ENCODE measurements around the gene ETV3. TPM values are rescaled to one million over a fixed set of nuclear protein-coding genes. Genes with fewer than 3 reads are reported as not detected.

Gene ETV3
- total RNA-seq, 1 experiment from 2014 or later, result 25.8 TPM

- no peaks in the 10 kb centered on the region for H3K9me3 ChIP-seq
- H3K9me3 Mint-ChIP-seq (ENCODE audit: unreplicated experiment), result no peaks in the 10 kb centered on the region
- intact Hi-C loops (cut with micrococcal nuclease; ENCODE audit: unreplicated experiment), result loop anchor here (1.0 to 2.0 kb wide), 2 partner anchors 44 to 66 kb away; no protein-coding TSS in a partner anchor
- DNase-seq, result no peak
- no peak for TF ChIP-seq CTCF (IDR thresholded peaks at IDR 0.05; ENCODE audit: insufficient read depth in 1 of 2, low read depth in 1 of 2, low read length in 1 of 2, severe bottlenecking in 1 of 2, unreplicated experiment in 1 of 2)
- no peaks in the 10 kb centered on the region for H3K27me3 ChIP-seq (replicated peaks; ENCODE audit: control insufficient read depth, insufficient read depth, low read length)
- CTCF ChIA-PET, result interaction anchor here (1.0 to 2.2 kb wide), 6 partner anchors 16 to 65 kb away, joined by 7 to 132 read pairs (median 10); partner anchors contain the start of gene ETV3
- no peaks in the 10 kb centered on the region for H3K36me3 ChIP-seq (ENCODE audit: control insufficient read depth, insufficient read depth, low read length)
- no peak overlapping the region for H3K4me3 ChIP-seq (ENCODE audit: low read depth, low read length)
- H3K4me3 Mint-ChIP-seq (ENCODE audit: unreplicated experiment), result no peak overlapping the region
- H3K27ac Mint-ChIP-seq (ENCODE audit: unreplicated experiment), result no peak overlapping the region
- no peaks in the 10 kb centered on the region for H3K36me3 Mint-ChIP-seq (ENCODE audit: insufficient read depth, unreplicated experiment)
- H3K27me3 Mint-ChIP-seq (ENCODE audit: insufficient read depth, unreplicated experiment), result no peaks in the 10 kb centered on the region
- BruUV-seq (replicated peaks), result no TSS peak
- POLR2A ChIA-PET, result interaction anchor here (1.0 kb wide), 1 partner anchor 65 kb away, joined by 4 read pairs; no protein-coding TSS in a partner anchor
- H3K4me1 ChIP-seq, result no peaks in the 10 kb centered on the region
- no peaks in the 10 kb centered on the region for H3K4me1 Mint-ChIP-seq (ENCODE audit: low read depth, unreplicated experiment)
These were observed 47.4 kb downstream of the ETV3 start for GRCh38 chr1:157090771-157091170.

- Mint-ChIP-seq H3K4me1 (ENCODE audit: low read depth, unreplicated experiment) (no peaks in the 10 kb centered on the region), H3K9me3 (ENCODE audit: unreplicated experiment) (no peaks in the 10 kb centered on the region), H3K4me3 (ENCODE audit: unreplicated experiment) (no peak overlapping the region), H3K36me3 (ENCODE audit: insufficient read depth, unreplicated experiment) (no peaks in the 10 kb centered on the region), H3K27ac (ENCODE audit: unreplicated experiment) (peak overlapping the region; percentile 22), H3K27me3 (ENCODE audit: insufficient read depth, unreplicated experiment) (no peaks in the 10 kb centered on the region)
- Histone ChIP-seq H3K9me3 (no peaks in the 10 kb centered on the region), H3K27me3 (replicated peaks; ENCODE audit: control insufficient read depth, insufficient read depth, low read length) (no peaks in the 10 kb centered on the region), H3K4me1 (no peaks in the 10 kb centered on the region), H3K4me3 (ENCODE audit: low read depth, low read length) (no peak overlapping the region), H3K36me3 (ENCODE audit: control insufficient read depth, insufficient read depth, low read length) (no peaks in the 10 kb centered on the region)
- intact Hi-C loops (cut with micrococcal nuclease; ENCODE audit: unreplicated experiment), result loop anchor here (1.0 to 2.0 kb wide), 2 partner anchors 45 to 66 kb away; no protein-coding TSS in a partner anchor
- POLR2A ChIA-PET, result interaction anchor here (1.0 kb wide), 1 partner anchor 66 kb away, joined by 4 read pairs; no protein-coding TSS in a partner anchor
- no TSS peak for BruUV-seq (replicated peaks)
- TF ChIP-seq CTCF (IDR thresholded peaks at IDR 0.05; ENCODE audit: insufficient read depth in 1 of 2, low read depth in 1 of 2, low read length in 1 of 2, severe bottlenecking in 1 of 2, unreplicated experiment in 1 of 2), result peak; percentile 89
- CTCF ChIA-PET, result interaction anchor here (0.5 to 2.2 kb wide), 17 partner anchors 13 to 120 kb away, joined by 3 to 132 read pairs (median 5); partner anchors contain the start of gene ETV3
- DNase-seq, result peak; percentile 83 to 90
These were observed 48.0 kb downstream of the ETV3 start for GRCh38 chr1:157090196-157090647.

DNA sequence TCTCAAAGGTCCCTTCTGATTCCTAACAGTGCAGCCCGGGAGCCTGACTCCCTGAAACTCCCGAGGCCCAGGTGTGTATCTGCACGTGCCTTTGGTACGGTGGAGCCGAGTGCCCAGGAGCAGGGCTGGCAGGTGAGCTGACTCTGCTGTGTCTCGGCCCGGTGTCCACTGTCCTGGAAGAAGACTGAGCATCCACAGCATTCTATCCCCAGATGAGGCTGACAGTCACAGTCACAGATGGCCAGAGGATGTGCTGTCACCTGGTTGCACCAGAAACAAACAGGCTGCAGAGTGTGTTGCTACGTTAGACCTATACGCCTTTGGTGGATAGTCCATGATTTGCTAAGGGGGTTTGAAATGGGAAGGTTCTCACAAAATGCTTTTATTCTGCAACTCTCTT lies 48.4 kb downstream of the ETV3 start:
- no peak overlapping the region for H3K4me3 ChIP-seq (ENCODE audit: low read depth, low read length)
- no peak overlapping the region for H3K4me3 Mint-ChIP-seq (ENCODE audit: unreplicated experiment)
- no peaks in the 10 kb centered on the region for H3K9me3 ChIP-seq
- TF ChIP-seq CTCF (IDR thresholded peaks at IDR 0.05; ENCODE audit: insufficient read depth in 1 of 2, low read depth in 1 of 2, low read length in 1 of 2, severe bottlenecking in 1 of 2, unreplicated experiment in 1 of 2), result no peak
- H3K27me3 Mint-ChIP-seq (ENCODE audit: insufficient read depth, unreplicated experiment), result no peaks in the 10 kb centered on the region
- ChIA-PET POLR2A (interaction anchor here (1.0 kb wide), 1 partner anchor 66 kb away, joined by 4 read pairs; no protein-coding TSS in a partner anchor), CTCF (interaction anchor here (0.5 to 2.2 kb wide), 17 partner anchors 14 to 120 kb away, joined by 3 to 132 read pairs (median 5); partner anchors contain the start of gene ETV3)
- H3K36me3 Mint-ChIP-seq (ENCODE audit: insufficient read depth, unreplicated experiment), result no peaks in the 10 kb centered on the region
- H3K4me1 ChIP-seq, result no peaks in the 10 kb centered on the region
- no peaks in the 10 kb centered on the region for H3K4me1 Mint-ChIP-seq (ENCODE audit: low read depth, unreplicated experiment)
- H3K27ac Mint-ChIP-seq (ENCODE audit: unreplicated experiment), result peak overlapping the region; percentile 22
- H3K9me3 Mint-ChIP-seq (ENCODE audit: unreplicated experiment), result no peaks in the 10 kb centered on the region
- no peak for DNase-seq
- H3K27me3 ChIP-seq (replicated peaks; ENCODE audit: control insufficient read depth, insufficient read depth, low read length), result no peaks in the 10 kb centered on the region
- H3K36me3 ChIP-seq (ENCODE audit: control insufficient read depth, insufficient read depth, low read length), result no peaks in the 10 kb centered on the region
- no TSS peak for BruUV-seq (replicated peaks)
- intact Hi-C loops (cut with micrococcal nuclease; ENCODE audit: unreplicated experiment), result loop anchor here (1.0 to 2.0 kb wide), 2 partner anchors 45 to 67 kb away; no protein-coding TSS in a partner anchor

All from Caco-2 (cell line).